Activated CD4-positive, CD25-positive, alpha-beta regulatory T cell treated with anti-CD3 and anti-CD28 coated beads, Interleukin-2, amount 50 U/mL, for 72 hours (primary cell): Measurements from ENCODE around the gene VWA5B1.

Experiments used
- DNase-seq: peaks from one replicate; pipeline ENCODE4 v3.0.0; 2021

Gene VWA5B1

DNA sequence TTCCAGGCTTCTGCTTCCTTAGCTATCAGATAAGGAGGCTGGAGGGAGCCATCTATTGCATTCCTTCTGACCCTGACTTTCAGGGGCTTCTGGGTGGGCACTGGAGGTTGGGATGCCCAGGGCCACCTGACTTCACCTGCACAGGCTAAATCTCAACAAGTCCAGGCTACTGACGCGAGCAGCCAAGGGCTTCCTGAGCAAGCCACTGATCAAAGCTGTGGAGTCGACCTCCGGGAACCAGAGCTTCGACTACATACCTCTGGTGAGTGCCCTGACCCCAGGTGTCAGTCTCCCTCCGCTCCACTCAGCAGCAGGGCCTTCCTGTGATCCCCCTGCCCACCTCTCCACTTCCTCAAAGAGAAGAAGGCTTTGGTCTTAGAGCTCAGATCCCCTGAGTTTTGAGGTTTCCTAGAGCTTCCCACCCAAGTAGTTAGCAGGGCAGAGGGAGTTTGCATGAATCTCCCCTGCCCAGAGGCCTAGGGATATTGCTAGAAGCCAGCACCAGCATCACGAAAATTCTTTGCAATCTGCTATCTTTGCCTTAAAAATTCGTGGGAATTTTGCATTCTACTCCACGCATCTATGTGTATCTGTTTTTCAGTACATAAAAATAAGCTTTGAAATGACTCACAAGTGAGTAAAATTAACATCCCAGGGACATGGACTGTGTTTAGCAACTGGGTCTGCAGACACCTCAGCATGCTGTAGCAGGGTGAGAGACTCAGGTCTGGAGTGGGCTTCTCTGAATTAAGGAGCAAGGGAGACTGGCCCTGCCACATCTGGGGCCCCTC lies 61.4 kb downstream of the VWA5B1 start:
- DNase-seq, result no peak

DNA sequence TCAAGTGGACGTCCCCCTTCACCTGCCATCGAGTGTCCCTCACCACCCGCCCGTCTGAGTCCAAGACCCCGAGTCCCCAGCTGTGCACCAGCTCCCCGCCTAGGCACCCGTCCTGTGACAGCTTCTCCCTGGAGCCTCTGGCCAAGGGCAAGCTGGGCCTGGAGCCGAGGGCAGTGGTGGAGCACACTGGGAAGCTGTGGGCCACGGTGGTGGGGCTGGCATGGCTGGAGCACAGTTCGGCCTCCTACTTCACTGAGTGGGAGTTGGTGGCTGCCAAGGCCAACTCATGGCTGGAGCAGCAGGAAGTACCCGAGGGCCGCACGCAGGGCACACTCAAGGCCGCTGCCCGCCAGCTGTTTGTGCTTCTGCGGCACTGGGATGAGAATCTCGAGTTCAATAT lies 63.2 kb downstream of the VWA5B1 start:
- no peak for DNase-seq

DNA sequence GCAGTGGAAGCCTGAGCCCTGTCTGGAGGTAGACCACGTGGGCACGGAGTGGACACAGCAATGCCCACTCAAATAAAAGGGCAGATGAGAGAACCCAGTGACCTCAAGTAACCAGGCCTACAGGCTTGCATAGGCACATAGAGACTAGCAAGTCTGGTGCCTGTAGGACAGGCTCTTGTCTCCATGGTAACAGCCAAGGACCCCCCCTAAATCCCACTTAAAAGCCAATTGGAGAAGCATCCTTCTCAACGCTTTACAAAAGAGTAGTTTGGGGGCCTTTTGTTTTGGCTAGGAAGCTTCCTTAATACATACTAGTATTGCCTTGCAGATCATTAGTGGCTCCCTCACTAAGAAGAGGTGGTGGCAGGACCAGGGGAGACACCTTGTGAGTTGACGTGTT lies 63.9 kb downstream of the VWA5B1 start:
- no peak for DNase-seq

DNA sequence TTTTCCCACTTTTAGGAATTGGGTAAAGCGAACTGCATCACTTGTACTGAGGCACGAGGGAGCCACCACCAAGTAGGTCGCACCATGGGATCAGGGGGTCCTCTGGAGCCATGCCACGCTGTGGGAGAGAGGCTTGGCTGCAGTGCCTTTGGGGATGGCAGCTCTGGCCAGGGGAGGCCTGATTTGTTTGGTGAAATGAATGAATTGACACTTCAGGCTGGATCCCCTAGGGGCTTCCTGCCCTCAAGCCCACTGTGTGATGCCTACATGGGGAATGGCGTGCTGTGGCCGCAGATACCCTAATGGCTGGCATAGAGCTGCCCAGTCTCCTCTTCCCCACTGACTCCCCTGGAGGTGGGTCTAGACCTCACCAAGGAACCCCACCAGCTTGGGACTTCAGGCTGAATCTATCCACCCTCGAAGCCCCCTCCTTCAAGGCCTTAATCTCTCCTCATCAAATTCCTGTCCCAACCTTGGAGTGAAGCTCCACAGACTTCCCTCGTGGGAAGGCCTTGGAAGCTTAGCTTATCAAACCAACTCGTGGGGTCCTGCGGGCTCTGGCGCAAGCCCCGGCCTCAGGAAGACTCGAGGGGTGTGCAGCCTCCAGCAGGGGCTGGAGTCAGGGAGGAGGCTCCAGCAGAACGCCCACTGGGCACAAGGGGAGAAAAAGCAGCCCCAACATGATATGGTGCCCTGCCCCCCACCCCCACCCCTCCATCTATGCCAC lies 64.6 kb downstream of the VWA5B1 start:
- DNase-seq, result no peak

DNA sequence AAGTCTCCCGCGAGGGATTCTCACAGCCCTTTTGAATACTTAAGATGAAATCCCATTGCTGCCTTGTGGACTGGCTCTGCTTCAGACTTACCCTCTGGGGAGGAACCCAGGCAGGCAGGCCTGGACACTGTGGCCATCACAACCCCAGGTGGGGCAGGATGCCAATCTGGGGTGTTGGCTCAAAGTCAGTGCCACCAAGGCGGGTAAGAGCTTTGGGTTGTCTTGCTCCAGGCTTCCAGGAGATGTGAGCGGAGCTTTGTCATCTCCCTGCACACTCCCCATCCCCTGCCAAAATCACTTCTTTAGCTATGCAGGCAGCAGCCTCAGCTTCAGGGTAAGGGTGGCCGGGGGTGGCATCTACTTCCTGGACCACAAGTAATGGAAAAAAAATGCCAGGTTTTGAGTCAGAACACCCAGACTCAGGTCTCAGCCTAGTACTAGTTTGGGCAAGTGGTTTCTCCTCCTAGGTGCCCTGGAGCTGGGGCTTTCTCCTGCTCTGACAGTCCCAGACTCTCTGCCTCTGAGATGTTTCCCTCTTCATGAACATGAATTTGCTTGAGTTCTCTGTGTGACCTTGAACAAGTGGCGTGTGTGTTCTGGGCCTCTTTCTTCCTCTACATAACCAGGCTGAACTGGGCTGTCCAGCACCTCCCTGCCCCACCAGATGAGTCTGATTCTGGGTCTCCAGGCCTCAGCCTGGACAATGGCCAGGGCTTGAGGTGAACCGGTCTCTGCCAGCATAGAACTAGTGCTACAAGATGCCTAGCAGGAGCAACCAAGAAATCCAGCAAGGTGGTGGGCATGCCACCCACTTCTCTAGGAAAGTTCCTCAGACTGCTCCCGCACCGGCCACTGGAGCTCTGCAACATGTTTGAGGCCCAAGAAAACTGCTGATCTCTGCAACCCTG lies 65.4 kb downstream of the VWA5B1 start:
- DNase-seq, result no peak

DNA sequence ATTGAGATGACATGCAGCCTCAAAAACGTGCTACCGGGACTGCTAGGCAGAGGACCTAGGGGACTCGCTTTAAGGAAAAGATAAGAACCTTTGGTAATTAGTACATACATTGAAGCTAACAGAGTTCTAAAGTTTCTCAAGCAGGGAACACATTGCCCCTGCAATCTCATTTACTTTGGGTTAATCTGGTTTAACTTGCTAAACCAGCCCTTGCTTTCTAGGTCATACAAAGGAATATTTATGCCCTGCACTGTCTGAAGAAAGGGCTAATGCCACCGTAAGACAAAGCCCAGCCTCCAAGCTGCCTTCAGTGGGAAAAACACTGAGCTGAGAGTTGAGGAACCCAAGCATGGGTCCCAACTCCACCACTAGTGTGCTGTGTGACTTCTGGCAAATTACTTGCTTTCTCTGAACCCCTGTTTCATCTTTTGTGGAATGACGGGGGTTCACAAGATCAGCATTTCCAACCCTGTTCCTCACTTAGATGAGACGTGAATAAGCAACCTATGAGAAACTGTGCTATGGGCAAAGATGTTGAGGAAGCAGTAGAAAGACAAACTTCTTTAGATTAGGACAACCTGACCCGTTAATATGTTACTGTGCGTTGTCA lies 66.3 kb downstream of the VWA5B1 start:
- DNase-seq, result no peak

DNA sequence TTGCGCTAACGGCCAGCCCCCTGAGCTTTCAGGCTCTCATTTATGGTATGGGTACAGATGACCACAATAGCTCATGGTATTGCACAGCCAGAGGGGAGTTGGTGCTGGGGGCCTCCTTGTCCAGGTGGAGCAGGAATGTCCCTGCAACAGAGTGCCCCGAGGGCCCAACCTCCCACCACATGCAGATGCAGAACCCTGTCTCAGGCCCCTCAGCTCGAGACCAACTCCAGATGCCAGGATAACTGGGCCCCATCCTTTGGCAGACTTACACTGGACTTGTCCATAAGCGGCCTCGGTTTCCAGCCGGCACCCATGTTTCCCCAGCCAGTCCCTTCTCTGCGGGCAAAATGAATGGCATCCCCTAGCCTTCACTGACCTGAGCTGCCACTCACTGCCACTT lies 67.1 kb downstream of the VWA5B1 start:
- DNase-seq, result no peak

DNA sequence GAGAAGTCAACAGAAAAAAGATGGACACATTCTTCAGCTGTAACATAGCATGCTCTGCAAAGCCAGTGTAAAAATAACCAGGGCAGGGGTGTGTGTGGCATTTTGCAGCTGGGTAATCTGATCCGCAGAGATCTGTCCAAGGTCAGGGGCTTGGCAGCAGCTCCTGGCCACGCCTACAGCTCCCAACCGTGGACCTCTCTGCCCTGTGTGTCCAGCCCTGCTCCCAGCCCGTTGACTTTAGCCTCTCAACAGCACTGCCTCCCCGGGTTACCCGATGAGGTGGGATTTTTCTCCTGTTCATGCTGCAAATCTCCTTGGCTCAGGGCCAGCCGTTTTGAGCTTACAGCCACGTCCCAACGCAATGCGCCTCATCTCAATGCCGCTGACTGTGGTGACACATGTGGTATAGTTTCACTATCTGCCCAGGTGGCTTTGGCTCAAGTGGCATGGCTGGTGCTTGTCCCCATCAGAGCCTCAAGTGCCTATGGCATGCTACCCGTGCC lies 68.1 kb downstream of the VWA5B1 start:
- no peak for DNase-seq

DNA sequence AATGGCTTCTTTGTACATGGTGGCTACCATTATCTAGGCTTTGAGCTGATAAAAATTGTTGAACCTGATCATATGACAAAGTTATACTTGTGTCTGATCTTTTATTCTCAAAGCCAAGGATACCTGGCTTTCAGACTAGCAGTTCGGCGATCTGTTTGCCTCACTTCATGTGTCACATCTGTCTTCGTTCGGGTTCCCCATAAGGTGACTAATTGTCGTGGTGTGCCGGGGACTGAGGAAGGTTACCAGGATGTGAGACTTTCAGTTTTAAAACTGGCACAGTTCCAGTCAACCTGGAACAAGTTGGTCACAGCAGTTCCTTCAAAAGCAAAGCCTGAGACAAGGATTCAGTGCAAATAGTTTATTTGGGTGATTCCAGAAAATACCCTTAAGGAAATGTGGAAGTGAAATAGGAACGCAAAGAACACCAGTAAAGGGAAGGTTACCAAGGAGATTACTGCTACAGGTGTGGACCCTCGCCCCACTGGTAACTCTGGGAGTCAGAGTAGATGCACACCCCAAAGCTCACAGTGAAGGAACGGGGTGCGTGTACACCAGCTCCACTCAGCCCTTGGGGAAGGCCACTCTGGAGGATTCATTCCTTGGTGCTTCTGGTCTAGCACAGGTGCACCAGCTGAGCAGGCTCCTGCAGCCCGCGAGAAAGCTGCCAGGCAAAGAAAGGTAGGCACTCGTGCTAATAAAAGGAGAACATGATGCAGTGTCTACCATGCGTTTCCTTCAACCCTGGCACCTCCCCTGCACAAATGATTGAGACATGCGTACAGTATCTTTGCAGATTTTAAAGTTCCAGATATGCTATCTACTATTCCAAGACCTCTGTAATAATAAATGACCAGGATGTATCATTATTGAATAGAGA lies 69.0 kb downstream of the VWA5B1 start:
- no peak for DNase-seq

DNA sequence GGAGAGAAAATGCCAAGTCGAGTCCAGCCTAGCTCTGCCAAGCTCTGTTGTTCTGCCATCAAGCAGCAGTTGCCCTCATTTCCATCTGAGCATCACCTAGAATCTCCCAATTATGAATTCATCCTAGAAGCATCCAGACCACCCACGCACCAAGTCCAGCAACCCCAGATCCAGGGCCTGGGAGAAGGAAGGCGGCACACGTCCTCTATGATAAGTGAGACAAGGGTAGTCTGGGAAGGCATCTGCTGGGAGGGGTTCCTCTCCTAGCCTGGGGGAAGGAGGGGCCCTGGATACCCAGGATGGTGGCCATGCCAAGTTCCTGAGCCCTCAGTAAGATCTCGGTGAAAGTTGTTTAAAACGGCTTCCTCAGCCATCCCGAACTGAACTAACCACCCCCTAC lies 70.7 kb downstream of the VWA5B1 start:
- no peak for DNase-seq

DNA sequence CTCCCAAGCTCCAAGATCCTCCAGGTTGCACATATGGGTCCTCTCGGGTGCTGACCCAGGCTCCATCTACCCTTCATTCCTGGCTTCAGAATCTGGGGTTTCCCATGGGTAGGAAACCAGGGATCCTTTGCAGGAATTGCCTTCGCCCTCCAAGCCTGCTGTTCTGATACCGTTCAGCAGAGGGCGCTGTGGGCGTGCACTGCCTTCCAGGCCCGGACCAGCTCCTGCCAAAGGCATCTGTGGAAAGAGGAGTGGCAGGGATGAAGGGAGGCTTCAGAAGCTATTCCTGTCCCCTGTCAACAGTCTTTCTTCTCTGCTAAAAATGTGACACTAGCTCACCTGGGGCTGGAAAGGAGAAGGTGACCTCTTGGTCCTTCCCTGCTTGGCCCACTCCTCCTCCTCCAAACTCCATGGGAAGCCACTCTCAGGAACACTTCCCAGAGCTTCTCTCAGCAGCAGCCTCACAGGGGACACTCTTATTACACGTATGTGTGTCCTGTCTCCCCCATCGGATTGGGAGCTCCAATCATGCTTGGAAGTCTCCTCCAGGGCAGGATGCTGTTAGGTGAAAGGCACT lies 71.2 kb downstream of the VWA5B1 start:
- peak; percentile 60 for DNase-seq

DNA sequence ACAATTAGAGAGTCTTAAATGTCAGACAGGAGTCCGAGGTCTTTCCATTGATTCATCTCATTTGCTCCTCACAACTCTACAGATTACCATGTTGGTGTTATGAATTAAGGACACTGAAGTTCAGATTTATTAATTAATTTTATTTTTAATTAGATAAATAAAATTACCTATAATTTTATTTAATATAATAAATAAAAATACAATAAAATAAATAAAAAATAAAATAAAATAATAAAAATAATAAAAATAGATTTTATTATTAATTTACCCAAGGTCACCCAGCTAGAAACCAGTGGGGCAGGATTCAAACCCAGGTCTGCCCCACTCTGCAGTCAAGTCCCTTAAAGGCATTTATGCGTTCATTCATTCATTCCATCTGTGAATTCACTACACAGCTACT lies 72.2 kb downstream of the VWA5B1 start:
- DNase-seq, result no peak

DNA sequence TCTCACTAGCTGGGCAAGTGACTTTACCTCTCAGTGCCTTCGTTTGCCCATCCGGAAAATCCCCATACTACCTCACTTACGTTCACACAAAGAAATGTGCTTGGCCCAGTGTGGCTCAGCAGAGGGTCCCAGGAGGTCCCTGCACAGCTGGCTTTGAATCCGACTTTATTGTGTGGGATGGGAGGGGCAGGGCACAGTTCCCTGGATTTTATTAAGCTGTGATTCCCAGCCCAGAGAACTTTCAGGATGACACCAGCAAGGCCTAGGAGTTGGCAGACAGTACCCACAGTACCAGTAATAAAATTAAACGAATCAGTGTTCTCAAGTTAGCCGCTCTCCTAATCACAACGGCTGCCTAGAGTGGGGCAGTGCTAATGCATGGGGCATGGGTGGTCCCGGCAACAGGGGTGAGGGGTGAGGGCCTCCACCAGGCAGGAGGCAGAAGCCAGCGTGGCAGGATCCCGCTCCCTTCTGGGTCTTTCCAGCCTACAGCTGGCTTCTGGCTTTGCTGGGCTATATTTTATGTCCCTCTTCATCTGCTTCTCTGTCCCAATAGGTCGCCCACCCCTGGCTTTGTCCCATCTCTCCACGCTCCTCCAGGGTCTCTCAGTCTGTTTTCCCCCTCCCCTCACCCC lies 74.9 kb downstream of the VWA5B1 start:
- DNase-seq, result no peak

DNA sequence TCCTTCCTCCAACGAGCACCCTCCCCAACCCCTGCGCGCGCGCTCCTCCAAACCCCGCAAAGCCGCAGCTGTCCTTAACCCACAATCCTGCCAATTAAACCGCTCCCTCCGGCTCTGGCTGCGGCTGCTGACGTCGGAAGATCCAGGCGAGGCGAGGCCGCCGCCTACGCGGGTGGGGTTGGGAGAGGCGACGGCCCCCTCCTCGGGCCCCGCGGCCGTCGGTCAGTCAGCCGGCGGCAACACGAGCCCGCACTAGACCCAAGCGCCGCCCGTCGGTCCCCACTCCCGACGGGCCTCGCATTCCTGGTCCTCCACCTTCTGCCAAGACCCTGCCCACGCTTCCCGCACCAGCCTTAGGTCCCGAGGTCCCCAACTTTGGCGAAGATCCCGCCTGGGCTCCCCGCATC lies 75.4 kb downstream of the VWA5B1 start:
- no peak for DNase-seq

DNA sequence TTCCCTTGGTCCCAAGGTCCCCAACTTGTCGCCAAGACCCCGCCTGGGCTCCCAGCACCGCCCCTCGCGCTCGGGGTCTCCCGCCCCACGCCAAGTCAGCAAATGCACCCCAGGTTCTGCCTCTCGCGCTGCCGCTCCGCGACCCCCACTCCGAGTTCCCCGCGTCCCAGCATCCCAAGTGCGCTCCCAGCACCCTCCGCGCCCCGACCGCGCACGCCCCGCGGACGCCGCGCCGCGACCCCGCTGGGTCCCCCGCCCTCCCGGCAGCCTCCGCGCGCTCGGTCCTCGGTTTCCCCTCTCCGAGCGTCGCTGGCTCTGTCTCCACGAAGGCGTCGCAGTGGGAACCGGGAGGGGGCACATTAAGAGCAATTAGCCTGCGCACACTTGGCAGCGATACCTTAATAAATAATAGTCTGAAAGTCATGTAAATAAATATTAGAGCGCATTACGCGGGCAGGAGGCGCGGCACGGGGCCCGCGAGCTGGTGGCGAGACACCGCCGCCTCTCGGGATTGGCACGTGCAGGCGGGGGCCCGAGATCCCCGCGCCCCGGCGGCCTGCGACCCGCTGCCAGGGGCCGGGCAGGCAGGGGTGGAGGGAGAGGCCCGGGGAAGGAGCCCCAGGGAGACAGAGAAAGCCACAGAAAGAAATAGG lies 75.9 kb downstream of the VWA5B1 start:
- no peak for DNase-seq

DNA sequence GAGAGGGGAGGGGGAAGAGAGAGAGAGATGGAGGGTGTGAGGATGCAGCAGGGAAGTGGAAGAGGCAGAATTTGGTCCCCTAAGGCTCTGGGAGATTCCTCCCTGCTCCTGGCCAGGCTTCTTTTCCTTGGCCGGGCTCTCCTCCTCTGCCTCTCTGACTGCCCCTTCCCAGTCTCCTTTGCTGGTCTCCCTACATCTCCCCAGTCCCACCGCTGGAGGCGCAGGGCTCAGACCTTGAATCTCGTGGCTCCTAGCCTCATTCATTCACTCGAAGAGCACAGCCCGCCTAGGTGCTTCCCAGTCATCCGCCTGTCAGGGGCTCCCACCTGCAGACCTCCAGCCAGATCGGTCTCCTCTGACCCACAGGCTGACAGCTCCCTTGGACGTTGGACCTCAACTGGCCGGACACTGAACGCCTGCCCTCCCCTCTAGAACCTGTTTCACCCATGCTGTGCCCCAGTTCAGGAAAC lies 76.5 kb downstream of the VWA5B1 start:
- DNase-seq, result no peak

DNA sequence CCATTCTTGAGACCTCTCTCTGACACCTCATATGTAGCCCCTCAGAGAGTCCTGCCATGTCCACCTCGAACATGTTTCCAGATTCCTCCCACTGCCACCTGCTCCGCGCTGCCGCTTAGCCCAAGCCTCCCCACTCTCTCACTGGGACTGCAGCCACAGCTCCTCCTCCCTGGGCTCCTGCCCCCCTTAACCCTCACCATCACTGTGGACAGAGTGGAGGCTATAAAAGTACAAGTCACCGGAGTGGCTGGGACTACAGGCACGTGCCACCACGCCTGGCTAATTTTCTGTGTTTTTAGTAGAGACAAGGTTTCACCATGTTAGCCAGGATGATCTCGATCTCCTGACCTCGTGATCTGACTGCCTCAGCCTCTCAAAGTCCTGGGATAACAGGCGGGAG lies 77.0 kb downstream of the VWA5B1 start:
- DNase-seq, result no peak

DNA sequence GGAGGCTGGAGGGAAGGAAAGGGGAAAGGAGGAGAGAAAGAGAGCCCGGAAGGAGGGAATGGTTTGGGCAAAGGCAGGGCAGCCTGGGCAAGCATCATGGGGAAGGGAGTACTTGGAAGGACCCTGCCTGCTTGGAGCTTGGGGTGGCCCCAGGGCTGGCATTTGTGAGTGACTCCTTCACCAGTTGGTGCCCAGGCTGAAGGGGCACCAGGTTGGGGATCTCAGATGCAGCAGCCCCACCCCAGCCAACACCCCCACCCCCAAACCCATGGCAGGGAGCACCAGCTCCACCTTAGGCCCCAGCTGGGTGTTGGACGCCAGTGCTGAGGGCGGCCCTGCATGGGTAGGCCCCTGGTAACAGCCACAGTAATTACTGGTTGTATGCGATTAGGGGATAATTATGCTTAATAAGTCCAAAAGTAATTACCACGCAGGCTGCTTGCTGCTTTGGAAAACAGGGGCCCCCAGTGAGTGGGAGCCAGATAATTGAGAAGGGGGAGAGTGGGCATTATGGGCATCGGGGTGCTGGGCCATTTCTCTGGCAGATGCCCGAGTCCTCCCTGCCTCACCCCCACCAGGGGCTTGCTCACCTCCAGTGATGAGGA lies 78.3 kb downstream of the VWA5B1 start:
- DNase-seq, result no peak

DNA sequence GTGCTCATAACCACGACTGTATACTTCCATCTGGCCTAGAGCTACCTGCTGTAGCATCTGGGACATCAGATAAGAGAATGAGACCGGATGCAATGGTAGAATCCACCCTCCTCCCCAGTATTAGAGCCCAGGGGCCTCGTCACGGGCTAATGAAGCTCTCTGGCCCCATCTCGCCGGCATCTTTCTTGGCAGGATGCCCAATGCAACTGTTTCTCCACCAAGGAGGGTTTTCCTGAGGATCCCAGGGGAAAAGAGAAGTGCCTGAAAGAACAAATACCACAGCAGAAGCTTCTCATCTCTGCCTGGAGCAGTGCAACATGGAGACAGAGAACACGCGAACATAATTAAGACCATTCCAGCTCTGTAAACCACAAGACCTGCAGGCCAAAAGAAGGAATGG lies 80.0 kb downstream of the VWA5B1 start:
- DNase-seq, result no peak

DNA sequence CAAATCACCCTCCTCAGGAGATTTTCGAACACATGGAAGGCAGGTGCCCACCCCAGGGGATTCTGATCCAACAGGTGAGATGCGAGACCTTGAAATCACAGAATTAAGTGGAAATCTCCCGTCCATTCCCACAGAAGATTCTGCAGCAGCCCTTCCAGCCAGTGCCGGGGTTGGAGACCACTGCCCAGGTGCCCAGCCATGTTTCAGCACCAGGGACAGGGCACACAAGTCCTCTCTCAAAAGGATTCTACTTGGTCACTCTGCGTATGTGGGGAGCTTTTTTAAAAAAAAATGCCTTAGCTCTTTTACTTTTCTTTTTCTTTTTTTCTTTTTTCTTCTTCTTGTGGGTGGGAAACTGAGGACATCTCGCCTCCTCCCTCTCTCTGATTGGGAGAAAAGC lies 80.7 kb downstream of the VWA5B1 start:
- no peak for DNase-seq
